ENCODE measurements around the gene MRPS11. TPM values are rescaled to one million over a fixed set of nuclear protein-coding genes. Genes with fewer than 3 reads are reported as not detected.

MRPS11 gene
- total and polyA plus RNA-seq, 2 of the 8 experiments (the other 6 are each of a cell fraction or from before 2014, with no cell fraction given) = 41.4 to 59.2 TPM

DNA sequence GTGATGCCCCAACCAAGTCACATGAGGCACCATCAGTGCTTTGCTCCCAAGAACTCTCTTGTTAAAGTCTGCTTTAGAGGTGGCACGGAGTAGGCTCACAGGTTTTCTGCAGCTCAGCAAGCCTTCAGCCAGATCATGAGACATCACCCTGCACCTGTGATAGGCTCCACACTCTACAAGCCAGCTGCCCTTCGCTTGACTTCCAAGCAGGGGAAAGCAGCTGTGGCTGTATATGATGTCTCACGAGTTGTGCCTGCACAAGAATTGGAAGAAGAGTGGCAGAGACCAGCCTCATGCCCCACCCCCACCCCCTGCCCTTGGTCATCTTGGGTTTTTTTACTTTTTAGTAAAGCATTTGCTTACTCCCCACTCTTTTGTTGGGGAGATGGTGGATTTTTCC is 22.5 kb downstream of the MRPS11 start:
- Histone ChIP-seq H3K14ac (ENCODE audit: insufficient read length) (no peak overlapping the region), H2AK5ac (ENCODE audit: low read depth, low read length) (no peak overlapping the region), H3K23ac (ENCODE audit: insufficient read length) (no peak overlapping the region), H2AFZ (ENCODE audit: low read length) (no peak overlapping the region), H4K91ac (replicated peaks; ENCODE audit: insufficient read length, low read length) (no peak overlapping the region), H3K79me1 (ENCODE audit: low read depth, low read length) (no peaks in the 10 kb centered on the region), H3K27ac (ENCODE audit: low read depth, low read length) (no peak overlapping the region), H3K4me2 (ENCODE audit: insufficient read depth in 1 of 2, low read depth in 2 of 2, low read length in 2 of 2) (no peak overlapping the region), H3K36me3 (ENCODE audit: control insufficient read depth in 2 of 4, insufficient read depth in 4 of 4, low read length in 3 of 4) (no peaks in the 10 kb centered on the region), H3K9ac (replicated peaks in 1 of 4; ENCODE audit: extremely low read depth in 1 of 4, low read depth in 3 of 4, low read length in 3 of 4) (no peak overlapping the region), H2BK5ac (ENCODE audit: low read depth, low read length) (no peak overlapping the region), H2BK120ac (replicated peaks; ENCODE audit: low read depth, low read length) (no peak overlapping the region), H4K8ac (ENCODE audit: extremely low read depth, insufficient read depth, low read length) (no peak overlapping the region), H2BK12ac (ENCODE audit: low read depth, low read length) (0 out of 2 replicates have a peak overlapping the region, but pooled peaks have one; percentile 39), H3K9me3 (ENCODE audit: insufficient read depth in 2 of 2, low read depth in 1 of 2, low read length in 1 of 2) (no peaks in the 10 kb centered on the region), H2BK15ac (ENCODE audit: low read length) (0 out of 2 replicates have a peak overlapping the region, but pooled peaks have one; percentile 46), H3K56ac (replicated peaks; ENCODE audit: insufficient read length, low read depth, low read length) (no peak overlapping the region), H3K79me2 (ENCODE audit: control insufficient read depth in 1 of 2, insufficient read depth in 2 of 2, low read length in 2 of 2) (no peaks in the 10 kb centered on the region), H4K5ac (ENCODE audit: insufficient read length, low read depth, low read length) (no peak overlapping the region), H3K27me3 (replicated peaks in 1 of 4; ENCODE audit: control insufficient read depth in 3 of 4, extremely low read depth in 1 of 4, insufficient read depth in 3 of 4, low read length in 3 of 4) (no peaks in the 10 kb centered on the region; a peak in 1 of 7 replicates), H2BK20ac (ENCODE audit: low read length) (0 out of 2 replicates have a peak overlapping the region, but pooled peaks have one; percentile 72), H3K18ac (ENCODE audit: extremely low read depth, low read length) (no peak overlapping the region), H3K4me3 (ENCODE audit: extremely low read depth in 1 of 4, insufficient read depth in 2 of 4, low read depth in 3 of 4, low read length in 4 of 4) (no peak overlapping the region), H3K23me2 (ENCODE audit: low read depth, low read length) (no peaks in the 10 kb centered on the region), H3K4ac (replicated peaks; ENCODE audit: insufficient read length, low read depth, low read length) (no peak overlapping the region), H3K4me1 (replicated peaks in 1 of 4; ENCODE audit: control insufficient read depth in 3 of 4, insufficient read depth in 4 of 4, low read length in 3 of 4) (peaks cover 0 to 16% (median 4%) of the 10 kb centered on the region in 4 experiments; a peak in 6 of 7 replicates), H4K20me1 (replicated peaks in 1 of 2; ENCODE audit: control insufficient read depth in 1 of 2, insufficient read depth in 2 of 2, low read length in 2 of 2) (no peaks in the 10 kb centered on the region)
- WGBS, 2 experiments (ENCODE audit: extremely low coverage in 1 of 2, insufficient coverage in 1 of 2, insufficient read length in 1 of 2, insufficient replicate concordance in 2 of 2, low coverage in 1 of 2, low lambda C conversion rate in 2 of 2, missing lambda C conversion rate in 1 of 2) = 96% methylated on average over 3 of the region's 3 CpGs; no CpG with 5 or more reads in 1 of the 2 experiments
- FAIRE-seq (no peak), DNase-seq (ENCODE audit: low read depth in 1 of 2, low spot score in 2 of 2) (no peak)
- TF ChIP-seq, protein P1, sequence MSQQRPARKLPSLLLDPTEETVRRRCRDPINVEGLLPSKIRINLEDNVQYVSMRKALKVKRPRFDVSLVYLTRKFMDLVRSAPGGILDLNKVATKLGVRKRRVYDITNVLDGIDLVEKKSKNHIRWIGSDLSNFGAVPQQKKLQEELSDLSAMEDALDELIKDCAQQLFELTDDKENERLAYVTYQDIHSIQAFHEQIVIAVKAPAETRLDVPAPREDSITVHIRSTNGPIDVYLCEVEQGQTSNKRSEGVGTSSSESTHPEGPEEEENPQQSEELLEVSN (IDR thresholded peaks at IDR 0.05) = no peak
- TF ChIP-seq RXRA (IDR thresholded peaks at IDR 0.05; ENCODE audit: insufficient read depth, low read depth, low read length) (no peak), RAD21 (IDR thresholded peaks at IDR 0.05 in 1 of 2, conservative IDR thresholded peaks at IDR 0.05 in 1 of 2; ENCODE audit: low read depth in 2 of 2, low read length in 2 of 2) (no peak), ASH2L (IDR thresholded peaks at IDR 0.05; ENCODE audit: low read length) (no peak), USF2 (IDR thresholded peaks at IDR 0.05; ENCODE audit: low read length) (no peak), CREB1 (IDR thresholded peaks at IDR 0.05) (no peak)
- ChIA-PET POLR2A (ENCODE audit: partially characterized antibody) (interaction anchor here (2.2 kb wide), 1 partner anchor 10 kb away, joined by 7 read pairs; no protein-coding TSS in a partner anchor), CTCF (ENCODE audit: partially characterized antibody) (interaction anchor here (1.1 to 4.5 kb wide), 11 partner anchors 8 to 166 kb away, joined by 3 to 41 read pairs (median 6); partner anchors contain the start of gene MRPS11)

Data from H1 (cell line).